GM23338 (cell line): Measurements from ENCODE around the gene TCEA2. TPM values are rescaled to one million over a fixed set of nuclear protein-coding genes. Genes with fewer than 3 reads are reported as not detected.

Experiments
- ATAC-seq: fragments of 200-7000 bp; cut with Tn5 transposase; 3 replicates; pipeline ENCODE4 v1.9.1; 2020
- DNase-seq: peaks from one replicate; pipeline ENCODE4 v3.0.0-alpha.2; 2015; ENCODE audit warnings: low spot score
- H2AFZ ChIP-seq: fragments of 200-600 bp; sonication (generic); 2 replicates; pipeline ENCODE4 v1.8.0; 2016; ENCODE audit warnings: antibody characterized with exemption, mild to moderate bottlenecking, moderate library complexity
- H3F3A ChIP-seq: fragments of 200-600 bp; sonication (generic); replicated peaks from 2 replicates; pipeline ENCODE4 v1.8.0; 2017; ENCODE audit warnings: antibody characterized with exemption, mixed run types, low read depth
- H3K27ac ChIP-seq: fragments of 200-600 bp; sonication (generic); 2 replicates; pipeline ENCODE4 v1.6.1; 2016; ENCODE audit warnings: low read depth
- H3K27me3 ChIP-seq: fragments of 200-600 bp; sonication (generic); 2 replicates; pipeline ENCODE4 v1.8.0; 2016; ENCODE audit warnings: mild to moderate bottlenecking, mixed run types, moderate library complexity; ENCODE audit not compliant: insufficient read depth
- H3K36me3 ChIP-seq: fragments of 200-600 bp; sonication (generic); 2 replicates; pipeline ENCODE4 v1.8.0; 2016; ENCODE audit warnings: mild to moderate bottlenecking; ENCODE audit not compliant: insufficient read depth
- H3K4me1 ChIP-seq: fragments of 200-600 bp; sonication (generic); 2 replicates; pipeline ENCODE4 v1.8.0; 2016; ENCODE audit warnings: mild to moderate bottlenecking, moderate library complexity; ENCODE audit not compliant: insufficient read depth
- H3K4me2 ChIP-seq: fragments of 200-600 bp; sonication (generic); 2 replicates; pipeline ENCODE4 v1.7.1; 2017; ENCODE audit warnings: mixed run types
- H3K4me3 ChIP-seq: fragments of 200-600 bp; sonication (generic); 2 replicates; pipeline ENCODE4 v1.6.1; 2016; ENCODE audit warnings: mixed run types
- H3K79me2 ChIP-seq: fragments of 200-600 bp; sonication (generic); replicated peaks from 2 replicates; pipeline ENCODE4 v1.8.0; 2017; ENCODE audit warnings: mild to moderate bottlenecking; ENCODE audit not compliant: insufficient read depth
- H3K9me2 ChIP-seq: fragments of 200-600 bp; sonication (generic); 2 replicates; pipeline ENCODE4 v1.8.0; 2017; ENCODE audit not compliant: insufficient read depth
- H4K20me1 ChIP-seq: fragments of 200-600 bp; sonication (generic); replicated peaks from 2 replicates; pipeline ENCODE4 v1.8.0; 2017; ENCODE audit warnings: mild to moderate bottlenecking; ENCODE audit not compliant: insufficient read depth
- H3K27ac Mint-ChIP-seq: 2 replicates; pipeline ENCODE4 v1.8.0; 2020; ENCODE audit warnings: inconsistent platforms, mild to moderate bottlenecking, moderate library complexity, mixed read lengths
- H3K27me3 Mint-ChIP-seq: 3 replicates; pipeline ENCODE4 v1.8.0; 2022; ENCODE audit warnings: low read depth, mild to moderate bottlenecking, moderate library complexity, mixed read lengths, inconsistent platforms; ENCODE audit not compliant: insufficient read depth, poor library complexity
- H3K36me3 Mint-ChIP-seq: 3 replicates; pipeline ENCODE4 v1.8.0; 2021; ENCODE audit warnings: low read depth, mild to moderate bottlenecking, inconsistent platforms, moderate library complexity, mixed read lengths
- H3K4me1 Mint-ChIP-seq: 3 replicates; pipeline ENCODE4 v1.8.0; 2020; ENCODE audit warnings: mild to moderate bottlenecking, inconsistent platforms, mixed read lengths
- H3K4me3 Mint-ChIP-seq: 3 replicates; pipeline ENCODE4 v1.8.0; 2021; ENCODE audit warnings: moderate library complexity, mild to moderate bottlenecking, inconsistent platforms, mixed read lengths
- H3K9me3 Mint-ChIP-seq: 3 replicates; pipeline ENCODE4 v1.8.0; 2020; ENCODE audit warnings: moderate library complexity, mild to moderate bottlenecking, inconsistent platforms, mixed read lengths
- CREB1 ChIP-seq: fragments of 250-450 bp; sonication (Bioruptor Pico); IDR thresholded peaks from 2 replicates; pipeline ENCODE4 v1.5.0; 2020; ENCODE audit warnings: low read depth, mild to moderate bottlenecking, moderate library complexity
- CTCF ChIP-seq, 2 experiments: fragments of 200-600 bp in 1 of 2; sonication (generic) in 1 of 2; conservative IDR thresholded peaks; 2 replicates each; pipeline versions ENCODE4 v1.5.1 to v1.6.1; 2016 to 2017; ENCODE audit warnings: antibody characterized with exemption in 2 of 2, low read depth in 2 of 2, mild to moderate bottlenecking in 2 of 2, moderate library complexity in 1 of 2
- ETS1 ChIP-seq: IDR thresholded peaks from 2 replicates; pipeline ENCODE4 v1.6.1; 2016; ENCODE audit warnings: antibody characterized with exemption
- EZH2 ChIP-seq: fragments of 200-600 bp; sonication (generic); IDR thresholded peaks from one replicate; pipeline ENCODE4 v1.8.0; 2017; ENCODE audit warnings: antibody characterized with exemption, mild to moderate bottlenecking, low read depth; ENCODE audit not compliant: unreplicated experiment
- EZH2phosphoT487 ChIP-seq: fragments of 200-600 bp; sonication (generic); IDR thresholded peaks from one replicate; pipeline ENCODE4 v1.8.1; 2018; ENCODE audit warnings: antibody characterized with exemption; ENCODE audit not compliant: unreplicated experiment
- JUNB ChIP-seq: IDR thresholded peaks from one replicate; pipeline ENCODE4 v1.6.1; 2016; ENCODE audit warnings: antibody characterized with exemption; ENCODE audit not compliant: unreplicated experiment
- NANOG ChIP-seq: IDR thresholded peaks from 2 replicates; pipeline ENCODE4 v1.6.1; 2016; ENCODE audit warnings: antibody characterized with exemption, borderline replicate concordance
- POLR2AphosphoS5 ChIP-seq: IDR thresholded peaks from 2 replicates; pipeline ENCODE4 v1.6.1; 2016; ENCODE audit warnings: antibody characterized with exemption, low read depth
- REST ChIP-seq: IDR thresholded peaks from one replicate; pipeline ENCODE4 v1.6.1; 2018; ENCODE audit warnings: antibody characterized with exemption; ENCODE audit not compliant: unreplicated experiment
- STAT1 ChIP-seq: IDR thresholded peaks from one replicate; pipeline ENCODE4 v1.6.1; 2016; ENCODE audit warnings: antibody characterized with exemption; ENCODE audit not compliant: unreplicated experiment
- ZNF114 ChIP-seq: fragments of 250-450 bp; sonication (Bioruptor Pico); IDR thresholded peaks from 2 replicates; pipeline ENCODE4 v1.5.0; 2020; ENCODE audit warnings: mild to moderate bottlenecking, moderate library complexity
- ZNF331 ChIP-seq: fragments of 250-450 bp; sonication (Bioruptor Pico); IDR thresholded peaks from 2 replicates; pipeline ENCODE4 v1.5.0; 2020; ENCODE audit warnings: low read depth, mild to moderate bottlenecking, moderate library complexity
- ZNF462 ChIP-seq: fragments of 250-450 bp; sonication (Bioruptor Pico); IDR thresholded peaks from 2 replicates; pipeline ENCODE4 v1.5.0; 2020; ENCODE audit warnings: mild to moderate bottlenecking, moderate library complexity
- polyA plus RNA-seq: library from polyadenylated mRNA; unstranded; fragments of >200 nt; fragmentation: Nextera tagmentation; extraction: Ambion mirVana; gene quantifications from 2 replicates; pipeline ENCODE4 v1.2.1, GENCODE V29; 2016
- total RNA-seq: library from RNA; depleted of rRNA; stranded (reverse); fragments of >200 nt; shearing (Covaris generic); gene quantifications from 2 replicates; pipeline ENCODE4 v1.2.3, GENCODE V29; 2014

TCEA2 gene
- total and polyA plus RNA-seq, 2 experiments from 2014 or later: 21.0 to 54.4 TPM

- no peak overlapping the region for H3K4me3 Mint-ChIP-seq
- Histone ChIP-seq H3K27me3 (no peaks in the 10 kb centered on the region), H3K36me3 (no peaks in the 10 kb centered on the region), H3K4me3 (no peak overlapping the region), H3F3A (no peaks in the 10 kb centered on the region), H3K79me2 (no peaks in the 10 kb centered on the region), H3K27ac (no peak overlapping the region), H3K9me2 (no peaks in the 10 kb centered on the region), H4K20me1 (no peaks in the 10 kb centered on the region), H2AFZ (no peak overlapping the region), H3K4me2 (no peak overlapping the region), H3K4me1 (no peaks in the 10 kb centered on the region)
- H3K27me3 Mint-ChIP-seq: peaks cover 7% of the 10 kb centered on the region
- TF ChIP-seq REST (no peak), STAT1 (no peak), ZNF114 (CRISPR knock-in tag) (no peak), NANOG (no peak), CREB1 (CRISPR knock-in tag) (no peak), ZNF462 (no peak), CTCF (conservative IDR thresholded peaks at IDR 0.05; ENCODE audit: low read depth in 2 of 2) (no peak), ZNF331 (CRISPR knock-in tag) (no peak), EZH2 (no peak), ETS1 (no peak), JUNB (no peak), POLR2AphosphoS5 (no peak), EZH2phosphoT487 (no peak)
- no peak overlapping the region for H3K27ac Mint-ChIP-seq
- no peaks in the 10 kb centered on the region for H3K9me3 Mint-ChIP-seq
- DNase-seq (no peak), ATAC-seq (no peak)
- peaks cover 2% of the 10 kb centered on the region; the same call in 1 of the 3 replicates for H3K36me3 Mint-ChIP-seq
- H3K4me1 Mint-ChIP-seq: peaks cover 6% of the 10 kb centered on the region
Measured at GRCh38 chr20:64071341-64072332, 8.6 kb downstream of the TCEA2 start.
